Kidney tubule cell (primary cell): ENCODE measurements around the gene KIFC3.
A peak's percentile ranks its signal among the peaks of the same experiment; 100 is the strongest.
"Not testable (repeated sequence)": the region's sequence is repeated elsewhere in the genome, so short reads cannot be mapped to it uniquely, and the experiment has no call there.

Experiments
- DNase-seq: peaks from one replicate; pipeline ENCODE4 v3.0.0-alpha.2; 2018; ENCODE audit warnings: low spot score

The KIFC3 gene

DNA sequence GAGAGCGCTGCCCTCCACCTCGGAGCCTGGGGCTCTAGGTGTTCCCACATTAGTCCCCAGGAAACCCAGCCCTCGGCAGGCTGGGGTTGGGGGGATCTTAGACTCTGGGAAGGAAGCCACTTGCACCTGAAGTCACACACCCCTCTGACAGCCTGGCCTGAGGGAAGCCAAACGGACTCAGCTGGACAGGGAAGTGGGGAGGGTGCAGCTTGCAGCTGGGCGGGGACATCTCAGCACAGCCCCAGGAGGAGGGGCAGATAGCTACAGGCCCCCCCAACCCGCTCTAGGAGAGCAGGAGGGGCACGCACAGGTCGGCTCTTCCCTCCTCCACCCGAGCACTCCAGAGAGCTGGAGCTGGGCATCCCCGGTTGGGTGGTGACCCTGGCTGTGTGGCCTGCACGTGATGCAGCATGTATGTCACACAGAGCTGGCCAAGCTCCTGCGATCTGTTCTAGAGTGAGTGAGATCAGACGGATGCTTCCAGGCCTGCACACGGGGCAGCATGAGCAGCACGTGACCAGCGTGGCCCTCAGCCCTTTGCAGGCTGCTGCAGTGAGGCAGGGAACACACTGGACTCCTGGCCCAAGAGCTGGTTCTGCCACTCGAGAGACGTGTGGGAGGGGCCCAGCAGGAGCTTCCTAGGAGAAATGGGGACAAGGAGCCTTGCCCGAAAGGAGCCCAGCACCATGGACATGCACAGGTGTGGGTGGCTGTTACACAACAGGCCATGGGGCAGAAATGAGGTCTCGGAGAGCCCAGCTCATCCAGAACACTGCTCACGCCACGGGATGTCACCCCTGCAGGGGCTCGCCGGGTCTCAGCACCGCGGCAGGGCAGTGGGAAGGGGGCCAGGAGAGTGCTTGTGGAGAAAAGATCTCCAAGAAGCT lies 15.4 kb downstream of the KIFC3 start:
- no peak for DNase-seq

DNA sequence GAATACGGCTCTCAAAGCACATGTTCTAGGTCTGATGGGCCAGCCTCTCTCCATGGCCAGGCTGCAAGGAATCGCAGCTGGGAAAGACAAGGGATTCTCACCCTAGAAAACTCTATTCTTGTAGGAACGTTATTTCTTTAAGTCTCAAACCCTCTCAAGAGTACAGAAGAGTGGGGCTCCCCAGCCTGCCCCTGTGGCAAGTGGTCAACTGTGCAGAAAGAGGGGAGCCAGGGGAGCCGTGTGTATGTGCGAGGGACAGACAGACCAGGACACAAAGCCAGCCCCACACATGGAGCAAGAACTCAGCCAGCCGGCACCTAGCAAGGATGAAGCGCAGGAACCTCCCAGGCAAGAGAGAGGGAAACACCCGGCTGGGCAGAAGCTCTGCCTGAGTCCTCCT lies 16.4 kb downstream of the KIFC3 start:
- no peak for DNase-seq

DNA sequence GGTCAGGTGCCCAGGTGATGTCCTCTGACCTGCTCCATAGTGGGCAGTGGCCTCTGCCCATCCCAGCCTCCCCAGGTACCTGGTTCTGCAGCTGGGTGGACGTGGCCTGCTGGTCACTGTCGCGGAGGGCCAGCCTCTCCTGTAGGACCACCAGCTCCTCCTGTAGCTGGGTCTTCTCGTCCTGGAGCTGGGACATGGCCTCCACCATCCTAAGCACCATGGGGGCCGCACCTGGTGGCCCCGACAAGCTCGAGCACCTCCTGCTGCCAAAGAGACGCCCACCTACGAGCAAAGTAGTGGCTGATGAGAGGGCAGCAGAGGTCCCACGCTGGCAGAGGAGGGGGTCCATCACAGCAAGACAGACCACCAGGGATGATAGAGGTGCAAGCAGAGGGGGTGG lies 16.9 kb downstream of the KIFC3 start:
- no peak for DNase-seq

GRCh38 chr16:57784334-57784733 lies 18.0 kb downstream of the KIFC3 start:
- no peak for DNase-seq

DNA sequence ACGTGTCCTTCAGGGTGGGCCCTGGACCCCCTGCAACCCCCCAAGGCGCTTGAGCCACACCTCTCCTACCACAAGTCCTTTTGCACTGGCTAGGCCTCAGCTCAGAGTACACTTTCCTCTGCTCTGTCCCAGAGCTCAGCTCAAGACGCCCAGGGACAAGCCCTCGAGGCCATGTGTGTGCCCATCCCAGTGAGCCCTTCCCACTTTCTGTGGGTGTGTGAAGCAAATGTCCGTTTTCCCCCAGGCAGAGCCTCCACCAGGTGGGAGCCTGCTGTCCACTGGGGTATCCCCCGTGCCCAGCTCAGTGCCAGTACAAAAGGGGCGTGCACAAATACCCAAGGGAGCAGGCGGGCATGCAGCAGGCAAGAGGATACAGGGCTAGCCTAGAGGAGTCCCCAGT lies 18.4 kb downstream of the KIFC3 start:
- no peak for DNase-seq

- no peak for DNase-seq
Measured at GRCh38 chr16:57783116-57783515, 19.2 kb downstream of the KIFC3 start.

GRCh38 chr16:57782607-57783055 lies 19.7 kb downstream of the KIFC3 start:
- DNase-seq: not testable (repeated sequence)

GRCh38 chr16:57781741-57782606 lies 20.3 kb downstream of the KIFC3 start:
- peak; percentile 82 for DNase-seq

DNA sequence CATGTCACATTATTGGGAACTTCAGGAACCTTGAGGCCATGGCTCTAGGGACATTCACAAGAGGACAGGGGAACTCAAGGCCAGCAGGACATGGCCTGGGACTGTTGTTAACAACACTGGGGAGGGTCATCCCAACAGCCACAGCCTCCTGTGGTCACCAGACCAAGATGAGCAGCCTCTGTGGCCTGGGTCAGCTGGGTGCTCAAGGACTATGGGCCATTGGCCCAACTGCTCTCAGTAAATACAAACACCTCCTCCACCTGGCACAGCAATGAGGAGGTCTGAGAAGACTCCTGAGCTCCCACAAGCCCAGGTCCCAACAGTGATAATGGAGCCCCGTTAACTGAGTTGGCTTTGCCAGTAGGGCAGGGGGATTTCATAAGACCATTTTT lies 20.9 kb downstream of the KIFC3 start:
- no peak for DNase-seq

DNA sequence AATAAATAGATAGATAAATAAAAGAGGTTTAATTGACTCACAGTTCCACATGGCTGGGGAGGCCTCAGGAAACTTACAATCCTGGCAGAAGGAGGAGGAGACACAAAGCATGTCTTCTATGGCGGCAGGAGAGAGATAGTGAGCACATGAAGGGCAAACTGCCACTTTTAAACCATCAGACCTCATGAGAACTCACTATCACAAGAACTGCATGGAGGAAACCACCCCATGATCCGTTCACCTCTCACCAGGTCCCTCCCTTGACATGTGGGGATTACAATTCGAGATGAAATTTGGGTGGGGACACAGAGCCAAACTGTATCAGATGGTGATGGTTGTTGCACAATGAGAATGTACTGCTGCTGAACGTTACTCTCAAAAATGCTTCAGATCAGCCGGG lies 22.5 kb downstream of the KIFC3 start:
- DNase-seq: not testable (repeated sequence)

DNA sequence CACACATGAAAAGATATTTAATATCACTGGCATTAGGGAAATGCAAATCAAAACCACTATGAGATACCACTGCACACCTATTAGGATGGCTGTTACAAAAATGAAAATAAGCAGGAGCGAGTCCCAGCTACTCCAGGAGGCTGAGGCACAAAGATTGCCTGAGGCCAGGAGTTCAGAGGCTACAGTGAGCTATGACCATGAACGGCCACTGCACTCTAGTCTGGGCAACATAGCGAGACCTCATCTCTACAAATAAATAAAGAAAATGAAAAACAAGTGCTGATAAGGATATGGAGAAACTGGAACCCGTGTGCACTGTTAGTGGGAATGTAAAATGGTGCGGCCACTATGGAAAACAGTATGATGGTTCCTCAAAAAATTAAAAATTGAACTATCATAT lies 23.6 kb downstream of the KIFC3 start:
- no peak for DNase-seq

GRCh38 chr16:57775661-57776469 lies 26.4 kb downstream of the KIFC3 start:
- no peak for DNase-seq

- no peak for DNase-seq
Measured at GRCh38 chr16:57774705-57775285, 27.5 kb downstream of the KIFC3 start.

DNA sequence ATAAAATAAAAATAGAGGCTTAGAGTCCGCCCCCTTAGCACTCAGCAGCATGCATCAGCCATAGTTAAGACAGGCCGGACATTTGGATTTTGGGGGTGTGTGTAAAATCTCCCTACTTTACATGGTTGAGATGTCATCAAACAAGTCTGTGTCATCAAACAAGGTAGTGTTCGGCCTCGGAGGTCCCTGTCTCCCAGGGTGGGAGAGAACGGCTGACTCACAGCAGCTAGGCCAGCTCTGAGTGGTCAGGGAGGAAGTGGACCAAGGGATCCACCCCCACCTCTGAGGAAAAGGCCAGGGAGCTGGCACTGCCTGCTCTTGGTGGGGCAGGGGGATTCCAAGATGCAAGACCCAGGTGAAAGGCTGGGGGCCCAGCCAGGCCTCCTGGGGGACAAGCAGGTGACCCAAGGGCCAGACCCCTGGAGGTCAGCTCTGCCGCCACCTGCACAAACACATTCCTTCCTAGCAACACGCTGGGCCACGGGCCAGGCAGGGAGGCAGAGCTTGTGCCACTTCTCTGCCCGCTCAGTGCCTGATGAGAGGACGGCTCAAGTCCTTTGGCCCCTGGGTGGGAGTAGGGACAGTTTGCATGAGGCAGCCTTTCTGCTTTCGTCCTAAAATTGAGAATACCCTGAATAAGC lies 28.5 kb downstream of the KIFC3 start:
- peak; percentile 81 for DNase-seq

- no peak for DNase-seq
Measured at GRCh38 chr16:57773019-57773418, 29.3 kb downstream of the KIFC3 start.

DNA sequence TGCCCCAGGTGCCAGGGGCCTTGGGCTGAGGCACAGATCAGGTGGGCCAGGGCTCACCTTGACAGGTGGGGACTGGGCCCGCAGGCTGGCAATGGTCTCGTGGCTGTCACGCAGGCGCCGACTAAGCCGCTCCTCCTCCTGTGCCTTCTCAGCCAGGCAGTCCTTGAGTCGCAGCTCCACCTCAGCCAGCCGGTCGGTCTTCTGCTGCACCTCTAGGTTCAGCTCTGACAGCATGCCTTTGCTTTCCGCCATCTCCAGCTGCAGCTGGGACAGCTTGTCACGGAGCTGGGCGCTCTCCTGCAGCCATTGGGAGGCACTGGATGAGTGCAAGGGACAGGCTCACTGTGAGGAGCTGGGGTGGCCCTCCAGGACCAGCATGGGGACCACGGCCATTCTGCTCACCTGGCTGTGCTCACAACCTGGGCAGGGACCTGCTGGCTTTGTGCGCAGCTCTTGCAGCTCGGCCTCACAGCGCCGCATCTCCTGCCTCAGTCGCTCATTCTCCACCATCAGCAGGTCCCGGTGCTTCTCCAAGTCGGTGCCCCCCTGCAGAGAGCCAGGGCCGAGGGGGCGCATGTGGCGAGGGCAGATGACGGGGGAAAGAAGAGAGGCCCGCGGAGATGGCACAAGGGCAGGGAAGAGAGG lies 31.0 kb downstream of the KIFC3 start:
- DNase-seq: no peak

DNA sequence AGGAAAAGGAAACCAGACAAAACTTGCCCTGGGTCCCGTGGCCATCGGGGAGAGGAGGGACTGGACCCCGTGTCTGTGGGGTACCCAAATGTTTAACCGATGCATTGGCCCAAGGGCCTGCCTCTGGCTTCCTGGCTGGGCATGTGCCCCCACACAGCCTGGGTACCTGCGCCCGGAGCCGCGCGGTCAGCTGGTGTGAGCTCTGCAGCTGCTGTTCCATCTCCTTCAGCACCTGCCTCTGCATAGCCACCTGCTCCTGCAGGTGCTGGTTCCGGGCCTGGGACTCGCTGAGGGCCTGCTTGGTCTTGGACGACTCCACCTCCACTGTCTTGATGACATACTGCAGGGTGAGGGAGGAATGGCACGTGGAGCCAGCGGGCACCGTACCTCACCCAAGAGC lies 31.9 kb downstream of the KIFC3 start:
- DNase-seq: no peak

DNA sequence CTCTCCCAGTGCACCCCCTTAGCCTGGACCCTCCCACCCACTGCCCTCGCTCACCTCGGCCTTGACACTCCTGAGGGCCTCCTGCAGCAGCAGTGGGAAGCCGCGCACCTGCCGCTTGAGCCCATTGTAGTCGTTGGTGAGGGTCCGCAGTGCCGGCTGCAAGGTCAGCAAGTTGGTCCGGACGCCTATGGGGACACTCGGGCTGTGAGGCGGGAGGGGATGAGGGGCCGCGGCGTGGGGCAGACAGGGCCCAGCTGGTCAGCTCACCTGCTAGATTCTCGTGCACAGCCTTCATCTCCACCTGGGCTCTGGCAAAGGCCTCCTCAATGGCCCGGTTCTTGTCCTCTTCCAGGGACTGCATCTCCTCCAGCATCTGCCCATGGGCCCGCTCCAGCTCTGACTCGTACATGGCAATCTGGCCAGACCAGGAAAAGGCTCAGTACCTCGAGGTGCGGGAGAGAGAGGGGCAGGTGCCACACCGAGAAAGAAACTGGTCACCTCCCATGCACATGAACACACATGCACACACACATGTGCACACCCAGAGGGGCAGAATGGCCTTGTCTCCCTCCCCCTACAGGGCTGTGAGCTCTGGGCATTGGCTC lies 32.6 kb downstream of the KIFC3 start:
- DNase-seq: no peak

- no peak for DNase-seq
Measured at GRCh38 chr16:57766714-57767348, 35.5 kb downstream of the KIFC3 start.
